GM21619 (cell line): ENCODE results near the gene ENOX2.
A peak's percentile ranks its signal among the peaks of the same experiment; 100 is the strongest.

Source experiments
- ATAC-seq: cut with Tn5 transposase; IDR thresholded peaks from one replicate; pipeline ENCODE4 v1.9.1; 2021; ENCODE audit not compliant: unreplicated experiment

ENOX2 gene

DNA sequence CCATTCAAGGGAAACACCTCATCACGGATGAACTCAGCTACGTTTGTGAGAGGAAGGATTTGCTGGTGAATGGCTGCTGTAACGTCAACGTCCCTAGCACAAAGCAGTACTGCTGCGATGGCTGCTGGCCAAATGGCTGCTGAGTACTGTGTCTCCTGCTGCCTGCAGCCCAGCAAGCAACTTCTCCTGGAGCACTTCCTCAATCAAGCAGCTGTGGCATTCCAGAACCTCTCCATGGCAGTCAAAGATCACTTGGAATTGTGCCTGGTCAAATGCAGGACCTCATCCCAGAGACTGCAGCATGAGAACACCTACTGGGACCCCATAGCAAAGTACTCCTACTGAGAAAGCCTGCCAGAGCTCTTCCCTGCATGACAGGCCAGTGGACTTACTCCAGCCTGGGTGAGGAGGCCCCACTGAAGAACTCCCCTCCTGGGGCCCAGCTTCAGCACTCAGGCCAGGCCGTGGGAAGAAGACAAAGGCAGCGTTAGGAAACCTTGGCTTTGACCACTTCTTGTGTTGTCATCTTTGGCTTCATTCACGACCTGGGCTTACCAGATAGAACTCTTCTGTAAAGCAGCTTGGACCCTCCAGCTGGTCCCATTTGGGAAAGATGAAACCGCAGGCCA is 256.9 kb downstream of the ENOX2 start:
- no peak for ATAC-seq

GRCh38 chrX:130637591-130637990 is 265.4 kb downstream of the ENOX2 start:
- no peak for ATAC-seq

DNA sequence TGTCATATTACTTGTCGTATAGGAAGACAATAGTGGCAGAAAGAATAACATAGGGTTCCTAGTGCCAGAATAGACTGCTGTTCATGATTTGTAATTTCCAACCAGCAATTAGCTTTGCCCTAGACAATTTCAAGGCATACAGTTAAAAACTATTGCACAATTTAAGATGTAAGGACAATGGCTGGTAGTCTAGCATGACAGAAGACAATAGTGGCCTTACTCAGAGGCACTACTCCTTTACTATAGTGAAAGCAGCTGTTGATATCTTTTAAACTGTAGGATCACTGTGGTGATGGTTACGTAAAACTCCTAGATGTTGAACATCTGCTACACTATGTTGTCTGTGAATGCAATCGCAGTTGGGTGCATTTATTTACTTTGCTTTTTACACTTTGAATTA is 266.7 kb downstream of the ENOX2 start:
- ATAC-seq, result no peak

DNA sequence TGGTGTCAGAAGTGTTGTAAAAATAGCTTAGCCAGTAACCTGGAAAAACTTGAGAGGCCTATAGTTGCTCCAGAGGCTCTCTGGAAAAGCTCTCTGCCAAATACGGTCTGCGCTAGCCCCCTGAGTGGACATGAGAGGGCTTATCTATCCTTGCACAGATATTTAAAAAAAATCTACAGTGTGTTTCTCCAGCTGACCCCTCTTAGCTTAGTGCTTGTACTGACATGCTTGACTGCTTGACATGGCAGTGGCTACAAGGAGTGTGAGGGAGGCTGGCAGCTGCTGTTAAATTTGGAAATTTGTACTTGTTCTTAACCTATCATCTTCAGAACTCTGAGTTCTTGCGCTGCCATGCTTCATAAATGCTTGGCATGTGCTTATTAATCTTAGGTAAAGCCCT is 272.0 kb downstream of the ENOX2 start:
- ATAC-seq, result no peak

DNA sequence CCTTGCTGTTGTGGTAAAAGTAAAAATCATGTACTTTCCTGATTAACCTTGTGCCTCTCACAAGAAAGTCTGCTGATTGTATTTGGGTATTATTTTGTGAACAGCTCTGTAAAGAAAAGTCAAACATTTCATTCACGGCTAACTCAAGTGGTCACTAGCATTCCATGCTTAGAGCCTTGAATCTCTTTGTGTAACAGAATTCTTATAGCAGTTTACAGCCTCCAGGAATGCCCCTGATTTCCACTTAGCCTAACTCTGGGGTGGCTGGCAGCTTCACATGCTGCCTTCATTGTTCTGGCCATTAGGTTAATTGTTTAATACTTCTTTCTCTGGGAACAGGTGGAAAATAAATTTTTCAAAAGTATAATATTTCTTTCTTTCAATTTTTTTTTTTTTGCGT is 274.5 kb downstream of the ENOX2 start:
- ATAC-seq, result no peak

DNA sequence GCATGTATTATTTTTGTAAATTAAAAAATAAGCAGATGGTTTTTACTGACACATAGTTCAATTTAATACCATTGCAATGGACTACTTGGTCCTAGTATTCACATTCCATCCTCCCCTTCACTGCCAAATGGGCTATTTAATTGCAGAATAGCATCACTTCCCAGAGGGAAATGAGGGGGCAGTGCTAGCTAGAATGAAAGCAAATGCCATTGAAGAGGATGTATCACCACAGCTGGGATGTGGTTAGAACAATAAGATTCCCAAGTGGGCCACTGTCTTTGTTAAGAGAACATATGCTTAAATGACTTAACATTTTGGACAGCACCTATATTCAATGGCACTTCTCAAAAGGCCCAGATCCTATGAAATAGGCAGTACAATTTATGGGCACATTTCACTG is 276.5 kb downstream of the ENOX2 start:
- ATAC-seq, result no peak

DNA sequence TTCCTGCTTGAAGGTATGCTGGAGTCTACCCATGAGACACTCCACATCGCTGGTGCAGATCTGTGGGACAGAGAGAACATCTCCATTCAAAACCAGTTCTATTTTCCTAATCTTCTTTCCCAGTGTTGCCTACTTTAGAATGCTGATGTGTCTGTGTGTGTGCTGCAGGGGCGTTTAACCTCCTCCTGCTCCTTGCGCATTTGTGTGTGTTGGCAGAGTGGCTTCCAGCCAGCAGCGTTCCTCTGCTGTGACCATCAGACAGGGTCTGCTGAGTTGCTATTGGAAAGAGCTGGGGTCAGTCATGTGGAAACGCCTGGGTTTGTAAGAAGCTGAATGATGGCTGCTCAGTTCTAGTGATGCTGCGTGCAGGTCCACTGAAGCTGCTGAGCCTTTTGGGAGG is 277.6 kb downstream of the ENOX2 start:
- ATAC-seq, result no peak

DNA sequence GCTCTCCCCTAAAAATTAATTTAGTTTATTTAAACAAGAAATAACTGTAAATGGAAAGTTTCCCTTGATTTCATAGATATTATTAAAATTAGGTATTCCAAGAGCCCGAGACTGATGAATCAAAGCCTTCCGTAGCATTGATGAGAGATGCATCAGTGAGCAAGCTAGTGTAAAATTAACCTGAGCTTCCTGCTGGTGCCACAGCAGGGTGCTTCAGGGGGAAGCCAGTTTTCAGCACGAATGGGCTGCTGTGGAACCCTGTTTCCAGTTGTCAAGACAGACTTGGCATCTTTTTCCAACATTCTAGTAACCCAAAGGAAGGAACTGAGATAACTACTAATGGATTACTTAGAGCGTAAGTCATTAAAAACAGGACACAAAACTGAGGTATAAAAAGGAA is 279.5 kb downstream of the ENOX2 start:
- no peak for ATAC-seq

DNA sequence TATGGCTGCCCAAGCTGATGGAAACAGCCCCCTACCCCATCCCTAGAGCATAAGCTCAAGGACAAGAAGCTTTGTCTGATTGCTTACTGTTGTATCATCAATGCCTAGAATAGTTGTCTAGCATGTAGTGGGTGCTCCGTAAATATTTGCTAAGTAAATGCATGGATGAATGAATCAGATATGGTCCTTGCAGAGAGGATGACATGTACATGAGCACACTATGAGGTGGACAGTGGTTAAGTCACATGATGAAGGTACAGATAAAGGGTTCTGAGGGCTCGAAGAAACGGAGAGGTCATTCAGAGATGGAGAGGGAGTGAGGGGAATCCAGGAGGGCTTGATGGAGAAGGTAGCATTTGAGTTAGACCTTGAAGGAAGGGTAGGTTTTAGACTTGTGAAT is 287.1 kb downstream of the ENOX2 start:
- no peak for ATAC-seq

DNA sequence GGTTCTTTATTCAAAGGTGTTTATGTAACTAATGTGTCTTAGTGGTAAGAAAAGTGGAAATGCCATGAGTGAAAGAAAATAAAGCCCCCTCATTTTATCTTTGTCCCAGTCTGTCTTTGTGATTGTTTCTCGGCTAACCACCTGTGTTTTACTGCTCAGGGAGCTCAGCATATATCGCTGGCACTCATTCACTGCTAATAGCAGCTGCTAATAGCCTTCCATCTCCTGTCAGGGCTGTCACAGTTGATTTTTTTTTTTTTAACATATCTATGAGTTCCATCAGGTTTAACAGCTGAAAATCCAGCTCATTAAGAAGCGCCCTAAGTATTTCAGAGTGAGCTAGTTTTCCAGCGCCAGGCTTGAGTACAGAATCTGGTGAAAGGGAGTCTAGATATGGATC is 295.6 kb downstream of the ENOX2 start:
- no peak for ATAC-seq

DNA sequence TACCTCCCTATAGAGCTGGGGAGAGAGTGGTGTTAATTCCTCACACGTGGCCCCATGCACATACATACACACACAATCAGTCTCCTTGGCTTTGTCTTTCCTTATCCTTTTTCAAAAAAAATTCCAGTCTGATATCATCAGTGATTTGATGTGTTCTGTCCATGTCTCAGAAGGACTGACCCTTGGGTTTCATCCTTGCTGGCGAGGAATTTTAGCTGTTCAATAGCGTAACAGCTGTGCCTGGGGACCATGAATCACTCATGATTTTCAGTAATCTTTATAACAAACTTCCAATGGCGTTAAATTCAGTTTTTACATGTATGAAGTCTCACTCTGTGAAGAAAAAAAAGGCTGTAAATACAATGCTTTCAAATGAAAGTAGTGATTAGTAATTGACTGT is 296.6 kb downstream of the ENOX2 start:
- no peak for ATAC-seq

- no peak for ATAC-seq
These were observed 298.1 kb downstream of the ENOX2 start for GRCh38 chrX:130604882-130605281.

DNA sequence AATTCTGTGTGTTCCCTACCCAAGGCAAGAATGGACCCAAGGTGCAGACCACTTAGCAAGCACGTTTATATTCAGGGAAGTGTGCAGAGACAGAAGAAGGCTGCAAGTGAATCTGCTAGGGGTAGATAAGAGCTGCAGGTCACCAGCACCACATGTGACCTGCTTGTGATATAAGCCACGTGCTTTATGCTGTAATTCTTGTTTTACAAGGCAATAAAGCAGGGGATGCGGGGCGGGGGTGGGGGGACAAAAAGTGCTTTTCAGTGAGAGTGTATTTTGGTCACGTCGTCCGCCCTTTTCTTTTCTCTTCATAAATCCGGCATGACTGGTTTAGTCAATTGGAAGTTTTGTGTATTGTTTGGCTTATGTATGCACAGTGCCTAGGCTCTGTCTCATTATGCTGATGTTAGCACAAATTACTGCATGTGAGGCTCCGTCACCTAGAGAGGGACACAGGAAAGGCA is 308.5 kb downstream of the ENOX2 start:
- no peak for ATAC-seq

GRCh38 chrX:130593911-130594310 is 309.1 kb downstream of the ENOX2 start:
- ATAC-seq, result no peak

DNA sequence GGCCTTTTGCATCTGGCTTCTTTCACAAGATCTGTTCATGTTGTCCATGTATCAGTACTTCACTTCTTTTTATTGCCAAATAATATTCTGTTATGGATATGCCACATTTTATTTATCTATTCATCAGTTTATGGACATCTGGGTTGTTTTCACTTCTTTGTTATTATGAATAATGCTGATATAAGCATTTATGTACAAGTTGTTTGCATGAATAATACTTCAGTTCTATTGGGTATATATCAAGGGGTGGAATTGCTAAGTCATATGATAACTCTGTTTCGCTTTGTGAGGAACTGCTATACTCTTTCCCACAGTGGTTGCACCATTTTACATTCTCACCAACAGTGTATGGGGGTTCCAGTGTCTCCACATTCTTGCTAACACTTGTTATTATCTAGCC is 310.8 kb downstream of the ENOX2 start:
- ATAC-seq, result no peak

- no peak for ATAC-seq
These were observed 324.1 kb downstream of the ENOX2 start for GRCh38 chrX:130578906-130579305.

DNA sequence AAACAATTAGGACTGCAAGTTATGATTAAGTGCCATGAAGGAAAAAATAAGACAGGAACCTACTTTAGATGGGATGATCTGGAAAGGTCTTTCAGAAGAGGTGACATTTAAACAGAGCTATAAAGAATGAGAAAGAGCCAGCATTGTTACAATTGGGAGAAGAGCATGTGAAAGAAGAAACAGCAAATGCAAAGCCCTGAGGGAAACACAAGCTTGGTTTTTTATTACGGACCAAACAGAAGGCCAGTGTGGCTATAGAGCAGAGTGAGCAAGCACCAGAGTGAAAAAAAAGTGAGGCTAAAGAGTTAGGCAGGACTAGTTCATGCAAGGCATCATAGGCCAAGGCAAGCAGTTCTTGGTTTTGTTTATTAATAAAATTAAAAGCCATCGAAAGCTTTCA is 325.6 kb downstream of the ENOX2 start:
- ATAC-seq, result no peak

GRCh38 chrX:130575831-130576389 is 327.1 kb downstream of the ENOX2 start:
- ATAC-seq, result peak; percentile 93
